Neural cell (in vitro differentiated cells): ENCODE results near the gene BNC2. TPM values are rescaled to one million over a fixed set of nuclear protein-coding genes. Genes with fewer than 3 reads are reported as not detected.

Source experiments
- H2AFZ ChIP-seq: fragments of 200-600, 300-800 bp; sonication (generic), shearing (Covaris generic); 2 replicates; pipeline ENCODE4 v1.6.0; 2014; ENCODE audit warnings: low read depth, mild to moderate bottlenecking, antibody characterized with exemption, low read length, moderate library complexity
- H3F3A ChIP-seq: fragments of 200-600 bp; shearing (Covaris generic); 2 replicates; pipeline ENCODE4 v1.6.1; 2016; ENCODE audit warnings: mild to moderate bottlenecking, moderate library complexity, mixed read lengths, antibody characterized with exemption, low read length; ENCODE audit not compliant: insufficient read depth, poor library complexity, severe bottlenecking
- H3K27ac ChIP-seq: fragments of 200-600, 300-800 bp; sonication (generic), shearing (Covaris generic); 2 replicates; pipeline ENCODE4 v1.5.1; 2014; ENCODE audit warnings: mild to moderate bottlenecking, low read length, moderate library complexity
- H3K27me3 ChIP-seq: fragments of 300-800, 200-600 bp; sonication (generic), shearing (Covaris generic); 2 replicates; pipeline ENCODE4 v1.6.0; 2014; ENCODE audit warnings: mild to moderate bottlenecking, low read depth, low read length, moderate library complexity; ENCODE audit not compliant: insufficient read depth
- H3K36me3 ChIP-seq: fragments of 300-800, 200-600 bp; sonication (generic), shearing (Covaris generic); 2 replicates; pipeline ENCODE4 v1.5.1; 2014; ENCODE audit warnings: mild to moderate bottlenecking, antibody characterized with exemption, low read length, moderate library complexity; ENCODE audit not compliant: insufficient read depth
- H3K4me2 ChIP-seq: fragments of 300-800, 200-600 bp; sonication (generic), shearing (Covaris generic); 2 replicates; pipeline ENCODE4 v1.6.0; 2014; ENCODE audit warnings: mild to moderate bottlenecking, low read length
- H3K4me3 ChIP-seq: fragments of 300-800, 200-600 bp; sonication (generic), shearing (Covaris generic); 2 replicates; pipeline ENCODE4 v1.5.1; 2014; ENCODE audit warnings: mild to moderate bottlenecking, low read length, moderate library complexity
- H3K79me2 ChIP-seq: fragments of 200-600 bp; shearing (Covaris generic); replicated peaks from 2 replicates; pipeline ENCODE4 v1.6.0; 2014; ENCODE audit warnings: mild to moderate bottlenecking, low read length, moderate library complexity; ENCODE audit not compliant: insufficient read depth
- H3K9ac ChIP-seq: fragments of 300-800, 200-600 bp; sonication (generic), shearing (Covaris generic); 2 replicates; pipeline ENCODE4 v1.6.1; 2016; ENCODE audit warnings: mild to moderate bottlenecking, low read length, mixed read lengths
- H3K9me2 ChIP-seq: fragments of 200-600 bp; shearing (Covaris generic); 2 replicates; pipeline ENCODE4 v1.6.1; 2016; ENCODE audit warnings: mild to moderate bottlenecking, low read length, mixed read lengths; ENCODE audit not compliant: insufficient read depth
- H3K9me3 ChIP-seq: fragments of 200-600, 300-800 bp; sonication (generic), shearing (Covaris generic); 2 replicates; pipeline ENCODE4 v1.6.1; 2016; ENCODE audit warnings: mild to moderate bottlenecking, mixed run types, low read length, moderate library complexity, mixed read lengths
- H4K20me1 ChIP-seq: fragments of 200-600 bp; shearing (Covaris generic); 2 replicates; pipeline ENCODE4 v1.6.1; 2016; ENCODE audit warnings: mild to moderate bottlenecking, mixed run types; ENCODE audit not compliant: insufficient read depth
- CTCF ChIP-seq: fragments of 450-650 bp; IDR thresholded peaks from 2 replicates; pipeline ENCODE4 v1.5.1; 2014; ENCODE audit warnings: antibody characterized with exemption, mild to moderate bottlenecking, moderate library complexity; ENCODE audit not compliant: poor library complexity, severe bottlenecking
- EP300 ChIP-seq: fragments of 450-650 bp; conservative IDR thresholded peaks from 2 replicates; pipeline ENCODE4 v1.6.1; 2014; ENCODE audit warnings: antibody characterized with exemption, mild to moderate bottlenecking, moderate library complexity; ENCODE audit not compliant: poor library complexity, severe bottlenecking
- EZH2 ChIP-seq: fragments of 200-600, 300-800 bp; shearing (Covaris generic), sonication (generic); IDR thresholded peaks from 2 replicates; pipeline ENCODE4 v1.6.1; 2014; ENCODE audit warnings: antibody characterized with exemption, low read length, borderline replicate concordance, mild to moderate bottlenecking; ENCODE audit not compliant: insufficient read depth, poor library complexity, severe bottlenecking
- MXI1 ChIP-seq: fragments of 450-650 bp; conservative IDR thresholded peaks from 2 replicates; pipeline ENCODE4 v1.6.1; 2014; ENCODE audit warnings: antibody characterized with exemption, mild to moderate bottlenecking; ENCODE audit not compliant: poor library complexity, severe bottlenecking
- POLR2AphosphoS5 ChIP-seq: IDR thresholded peaks from 2 replicates; pipeline ENCODE4 v1.6.1; 2012
- RAD21 ChIP-seq: fragments of 450-650 bp; conservative IDR thresholded peaks from 2 replicates; pipeline ENCODE4 v1.6.1; 2014; ENCODE audit warnings: antibody characterized with exemption, mild to moderate bottlenecking, moderate library complexity
- REST ChIP-seq: IDR thresholded peaks from 2 replicates; pipeline ENCODE4 v1.6.1; 2012; ENCODE audit warnings: borderline replicate concordance
- SMC3 ChIP-seq: fragments of 450-650 bp; conservative IDR thresholded peaks from 2 replicates; pipeline ENCODE4 v1.6.1; 2014; ENCODE audit warnings: antibody characterized with exemption, mild to moderate bottlenecking, moderate library complexity; ENCODE audit not compliant: poor library complexity
- TAF1 ChIP-seq: IDR thresholded peaks from 2 replicates; pipeline ENCODE4 v1.6.1; 2012; ENCODE audit warnings: low read depth
- polyA plus RNA-seq: library from polyadenylated mRNA; depleted of rRNA; stranded (reverse); fragments of >200 nt; gene quantifications from 2 replicates; pipeline ENCODE4 v1.2.3, GENCODE V29; 2014

The BNC2 gene
- polyA plus RNA-seq, 1 donor from 2014 or later: 1.3 TPM

- Histone ChIP-seq H3K9me3 (no peaks in the 10 kb centered on the region), H3K79me2 (no peaks in the 10 kb centered on the region), H3K36me3 (no peaks in the 10 kb centered on the region), H3K4me3 (no peak overlapping the region), H2AFZ (no peak overlapping the region), H3K27ac (no peak overlapping the region), H3K4me2 (no peak overlapping the region), H3K27me3 (no peaks in the 10 kb centered on the region), H4K20me1 (no peaks in the 10 kb centered on the region), H3K9me2 (no peaks in the 10 kb centered on the region), H3F3A (no peaks in the 10 kb centered on the region), H3K9ac (no peak overlapping the region)
- TF ChIP-seq EZH2 (no peak), SMC3 (no peak), TAF1 (no peak), MXI1 (no peak), REST (no peak), RAD21 (no peak), CTCF (no peak), EP300 (no peak), POLR2AphosphoS5 (no peak)
These were observed 153.9 kb downstream of the BNC2 start for GRCh38 chr9:16716601-16717000.

GRCh38 chr9:16715404-16715803, 155.1 kb downstream of the BNC2 start:
- H3K9me3 ChIP-seq: no peaks in the 10 kb centered on the region
- H3K27ac ChIP-seq: no peak overlapping the region
- no peak overlapping the region for H3K9ac ChIP-seq
- TF ChIP-seq RAD21: no peak
- TF ChIP-seq TAF1: no peak
- TF ChIP-seq SMC3: no peak
- no peak for TF ChIP-seq MXI1
- no peak for TF ChIP-seq POLR2AphosphoS5
- TF ChIP-seq REST: no peak
- no peak for TF ChIP-seq CTCF
- no peak for TF ChIP-seq EZH2
- no peak for TF ChIP-seq EP300
- H3K79me2 ChIP-seq: no peaks in the 10 kb centered on the region
- H3K36me3 ChIP-seq: no peaks in the 10 kb centered on the region
- H3F3A ChIP-seq: no peaks in the 10 kb centered on the region
- H3K4me2 ChIP-seq: no peak overlapping the region
- H3K9me2 ChIP-seq: no peaks in the 10 kb centered on the region
- H4K20me1 ChIP-seq: no peaks in the 10 kb centered on the region
- H2AFZ ChIP-seq: no peak overlapping the region
- no peak overlapping the region for H3K4me3 ChIP-seq
- no peaks in the 10 kb centered on the region for H3K27me3 ChIP-seq
